GM10266 (cell line): Measurements from ENCODE around the gene GFM2.
A peak's percentile ranks its signal among the peaks of the same experiment; 100 is the strongest.

Source experiments
- DNase-seq: peaks from one replicate; pipeline ENCODE4 v3.0.0; 2012; ENCODE audit errors: extremely low spot score
- TF ChIP-seq, protein P1 (sequence below): IDR thresholded peaks from 2 replicates; pipeline ENCODE4 v1.5.1; 2012; ENCODE audit warnings: mild to moderate bottlenecking, low read depth; ENCODE audit not compliant: control insufficient read depth, insufficient read depth; ENCODE audit errors: missing control alignments

GFM2 gene

GRCh38 chr5:74673011-74673790, 93.7 kb downstream of the GFM2 start:
- no peak for DNase-seq
- TF ChIP-seq, protein P1, sequence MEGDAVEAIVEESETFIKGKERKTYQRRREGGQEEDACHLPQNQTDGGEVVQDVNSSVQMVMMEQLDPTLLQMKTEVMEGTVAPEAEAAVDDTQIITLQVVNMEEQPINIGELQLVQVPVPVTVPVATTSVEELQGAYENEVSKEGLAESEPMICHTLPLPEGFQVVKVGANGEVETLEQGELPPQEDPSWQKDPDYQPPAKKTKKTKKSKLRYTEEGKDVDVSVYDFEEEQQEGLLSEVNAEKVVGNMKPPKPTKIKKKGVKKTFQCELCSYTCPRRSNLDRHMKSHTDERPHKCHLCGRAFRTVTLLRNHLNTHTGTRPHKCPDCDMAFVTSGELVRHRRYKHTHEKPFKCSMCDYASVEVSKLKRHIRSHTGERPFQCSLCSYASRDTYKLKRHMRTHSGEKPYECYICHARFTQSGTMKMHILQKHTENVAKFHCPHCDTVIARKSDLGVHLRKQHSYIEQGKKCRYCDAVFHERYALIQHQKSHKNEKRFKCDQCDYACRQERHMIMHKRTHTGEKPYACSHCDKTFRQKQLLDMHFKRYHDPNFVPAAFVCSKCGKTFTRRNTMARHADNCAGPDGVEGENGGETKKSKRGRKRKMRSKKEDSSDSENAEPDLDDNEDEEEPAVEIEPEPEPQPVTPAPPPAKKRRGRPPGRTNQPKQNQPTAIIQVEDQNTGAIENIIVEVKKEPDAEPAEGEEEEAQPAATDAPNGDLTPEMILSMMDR, result peak; percentile 17

DNA sequence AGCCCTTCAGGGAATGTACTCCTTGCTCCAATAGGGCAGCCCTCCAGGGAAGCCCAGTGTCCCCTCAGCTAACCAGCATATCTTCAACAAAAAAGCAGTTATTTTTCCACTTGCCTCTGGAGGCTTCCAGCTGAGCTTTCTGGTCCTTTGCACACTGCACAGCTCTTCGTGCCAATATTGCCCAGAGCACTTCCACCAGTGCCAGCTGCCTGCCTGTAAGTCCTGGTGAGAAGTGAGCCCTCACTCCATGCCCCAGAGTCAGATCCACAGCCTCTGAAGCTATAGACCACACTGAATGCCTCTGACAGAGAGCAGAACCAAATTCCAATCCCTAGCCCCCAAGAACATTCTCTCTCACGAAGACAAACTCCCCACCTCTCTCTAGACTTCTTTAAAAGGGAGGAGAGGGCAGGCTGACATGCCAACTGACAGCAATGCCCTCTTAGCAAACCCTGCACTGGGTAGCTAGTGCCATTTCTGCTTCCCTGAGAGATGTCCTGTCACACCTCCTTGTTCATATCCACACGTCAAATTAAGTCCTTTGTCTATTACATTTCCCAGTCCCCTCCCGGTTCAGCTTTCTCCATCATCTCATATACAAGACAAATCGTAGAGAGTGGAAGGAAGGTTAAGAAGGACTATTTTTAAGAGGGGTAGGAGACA, 94.6 kb downstream of the GFM2 start:
- no peak for DNase-seq
- TF ChIP-seq, protein P1, result no peak
